ENCODE data around the gene GTSE1.

Gene GTSE1

GRCh38 chr22:46326066-46326680, 29.5 kb downstream of the GTSE1 start:
- intact Hi-C loops (cut with DNase I; ENCODE audit: low total_unique reads) = no loop called here
- Histone ChIP-seq H3K4me3 (no peak overlapping the region), H3K27ac (no peak overlapping the region), H3K27me3 (no peaks in the 10 kb centered on the region), H3K4me1 (no peaks in the 10 kb centered on the region), H3K9me3 (no peaks in the 10 kb centered on the region), H3K36me3 (no peaks in the 10 kb centered on the region)
- no peak for TF ChIP-seq CTCF (IDR thresholded peaks at IDR 0.05)
- no peak for DNase-seq

- H3K4me1 ChIP-seq = no peaks in the 10 kb centered on the region
- no peaks in the 10 kb centered on the region for H3K9me3 ChIP-seq
- H3K27me3 ChIP-seq = no peaks in the 10 kb centered on the region
- DNase-seq = no peak
- no peak overlapping the region for H3K4me3 ChIP-seq
- intact Hi-C loops (cut with DNase I; ENCODE audit: low total_unique reads) = no loop called here
- H3K27ac ChIP-seq = no peak overlapping the region
- no peak for TF ChIP-seq CTCF (IDR thresholded peaks at IDR 0.05)
- H3K36me3 ChIP-seq = no peaks in the 10 kb centered on the region
These were observed 31.2 kb downstream of the GTSE1 start for GRCh38 chr22:46327691-46328465.

GRCh38 chr22:46328797-46329196, 32.1 kb downstream of the GTSE1 start:
- Histone ChIP-seq H3K27ac (no peak overlapping the region), H3K4me1 (no peaks in the 10 kb centered on the region), H3K4me3 (no peak overlapping the region), H3K9me3 (no peaks in the 10 kb centered on the region), H3K36me3 (no peaks in the 10 kb centered on the region), H3K27me3 (no peaks in the 10 kb centered on the region)
- intact Hi-C loops (cut with DNase I; ENCODE audit: low total_unique reads) = no loop called here
- no peak for DNase-seq
- TF ChIP-seq CTCF (IDR thresholded peaks at IDR 0.05) = no peak

GRCh38 chr22:46329616-46330015, 32.9 kb downstream of the GTSE1 start:
- Histone ChIP-seq H3K27ac (no peak overlapping the region), H3K4me1 (peaks cover 0 to 3% (median 0%) of the 10 kb centered on the region in 4 donors), H3K27me3 (no peaks in the 10 kb centered on the region), H3K9me3 (no peaks in the 10 kb centered on the region), H3K4me3 (no peak overlapping the region), H3K36me3 (no peaks in the 10 kb centered on the region)
- intact Hi-C loops (cut with DNase I; ENCODE audit: low total_unique reads) = no loop called here
- DNase-seq = no peak
- TF ChIP-seq CTCF (IDR thresholded peaks at IDR 0.05) = no peak

GRCh38 chr22:46330426-46330825, 33.8 kb downstream of the GTSE1 start:
- H3K4me3 ChIP-seq = no peak overlapping the region
- TF ChIP-seq CTCF (IDR thresholded peaks at IDR 0.05) = no peak
- no peak overlapping the region for H3K27ac ChIP-seq
- H3K36me3 ChIP-seq = no peaks in the 10 kb centered on the region
- no peaks in the 10 kb centered on the region for H3K9me3 ChIP-seq
- intact Hi-C loops (cut with DNase I; ENCODE audit: low total_unique reads) = no loop called here
- DNase-seq = no peak
- peaks cover 0 to 9% (median 3%) of the 10 kb centered on the region in 4 donors for H3K4me1 ChIP-seq
- no peaks in the 10 kb centered on the region for H3K27me3 ChIP-seq

Data from tibial artery (tissue), 4 donors.